GDM1 (cell line): Measurements from ENCODE around the gene ZNF76.

Source experiments
- DNase-seq: peaks from one replicate; lab custom pipeline; 2025; lab: John Stamatoyannopoulos, UW

ZNF76 gene

DNA sequence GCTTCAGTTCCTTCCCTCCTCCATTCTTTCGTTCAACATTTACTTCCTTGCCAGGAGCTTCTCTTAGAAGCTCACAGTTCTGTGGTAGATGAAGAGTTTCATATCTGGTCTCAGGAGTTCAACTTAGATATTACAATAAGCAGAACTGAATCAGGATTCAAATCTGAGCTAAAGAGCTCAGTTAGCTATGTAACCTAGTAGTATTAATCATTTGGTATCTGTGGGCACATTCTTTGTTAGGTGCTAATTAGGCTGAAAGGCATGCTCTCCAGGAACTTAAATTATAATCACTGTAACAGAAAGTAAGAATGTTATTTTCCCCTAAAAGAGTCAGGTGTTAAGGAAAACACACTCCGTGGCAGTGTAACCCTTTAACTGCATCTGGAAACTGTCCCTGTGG is 8.4 kb downstream of the ZNF76 start:
- no peak for DNase-seq

DNA sequence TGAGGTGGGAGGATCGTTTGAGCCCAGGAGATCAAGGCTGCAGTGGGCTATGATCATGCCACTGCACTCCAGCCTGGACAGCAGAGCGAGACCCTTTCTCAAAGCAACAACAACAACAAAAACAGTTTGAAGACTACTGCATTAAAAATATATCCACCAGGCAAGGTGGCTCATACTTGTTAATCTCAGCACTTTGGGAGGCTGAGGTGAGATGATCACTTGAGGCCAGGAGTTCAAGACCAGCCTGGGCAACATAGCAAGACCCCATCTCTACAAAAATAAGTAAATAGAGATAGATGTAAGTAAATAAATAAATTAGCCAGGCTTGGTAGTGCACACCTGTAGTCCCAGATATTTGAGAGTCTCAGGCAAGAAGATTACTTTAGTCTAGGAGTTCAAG is 12.5 kb downstream of the ZNF76 start:
- DNase-seq: no peak

DNA sequence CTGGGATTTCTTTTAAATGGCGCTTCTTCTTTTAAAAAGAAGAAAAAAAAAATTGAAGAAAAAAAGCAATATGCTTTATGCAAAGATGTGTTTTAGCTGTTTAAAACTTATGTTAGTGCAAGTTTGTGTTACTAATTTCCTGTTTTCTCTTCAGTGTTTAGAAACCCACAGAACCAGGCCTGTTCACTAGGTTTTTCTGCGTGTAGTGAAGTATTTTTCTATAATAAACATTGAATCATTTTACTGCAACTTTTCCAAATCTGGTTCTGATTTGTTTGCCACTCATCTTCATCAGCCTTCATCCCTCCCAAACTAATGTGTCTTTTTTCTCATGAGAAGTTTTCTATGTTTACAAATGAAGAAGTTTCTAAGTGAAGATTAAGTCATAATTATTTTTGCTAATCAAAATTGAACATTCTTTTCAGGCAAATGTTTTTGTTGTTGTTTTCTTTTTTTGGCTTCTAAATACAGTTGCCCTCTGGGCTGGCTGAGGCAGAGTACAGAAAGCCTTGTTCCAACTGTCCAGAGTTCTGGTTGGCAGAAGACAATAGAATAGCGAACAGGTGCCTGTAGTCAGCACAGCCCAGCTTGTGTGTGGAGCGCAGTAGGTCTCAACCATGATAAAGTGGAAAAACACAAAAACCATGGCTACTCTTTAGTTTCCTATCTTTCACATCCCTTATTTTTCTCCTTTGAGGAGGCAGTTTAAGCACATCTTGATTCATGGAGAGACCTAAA is 14.5 kb downstream of the ZNF76 start:
- DNase-seq: no peak

DNA sequence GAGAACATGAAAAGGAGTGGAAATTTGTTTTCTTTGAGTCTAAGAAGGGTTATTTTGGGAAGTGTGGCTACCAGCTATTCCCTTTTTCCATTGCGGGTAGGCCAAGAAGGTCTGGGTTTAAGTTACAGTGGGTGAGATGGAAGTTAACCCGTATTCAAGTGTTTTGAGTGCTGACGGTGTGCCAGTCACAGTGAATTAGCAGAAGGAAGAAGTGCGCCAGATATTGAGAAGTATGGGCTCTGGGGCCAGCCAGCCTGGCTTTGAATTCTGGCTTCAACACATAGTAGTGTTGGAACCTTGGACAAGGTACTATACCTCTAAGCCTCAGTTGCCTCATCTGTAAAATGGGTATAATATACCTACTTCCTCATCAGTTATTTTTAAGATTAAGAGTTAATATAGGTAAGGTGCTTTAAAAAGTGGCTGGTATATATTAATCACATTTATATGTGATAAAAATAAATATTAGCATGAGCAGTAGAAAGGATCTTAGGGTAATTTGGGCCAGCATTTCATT is 16.3 kb downstream of the ZNF76 start:
- no peak for DNase-seq

DNA sequence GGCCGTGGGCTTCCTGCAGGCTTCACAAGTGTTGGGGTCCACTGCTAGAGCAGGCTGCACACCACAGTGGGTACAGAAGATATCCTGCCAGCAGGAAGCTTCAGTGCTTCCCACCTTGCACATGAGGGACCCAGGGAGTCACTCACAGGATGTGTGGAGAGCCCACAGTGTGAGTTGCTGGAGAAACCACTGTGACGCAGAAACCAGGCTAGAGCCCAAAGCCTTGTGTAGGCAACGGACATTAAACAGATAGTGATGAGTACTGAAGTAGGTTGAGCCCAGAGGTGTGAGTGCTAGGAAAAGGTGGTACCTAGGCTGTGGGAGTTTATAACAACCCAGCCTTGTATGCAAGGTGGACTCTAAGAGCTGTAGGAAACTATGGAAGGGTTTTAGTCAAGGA is 19.2 kb downstream of the ZNF76 start:
- DNase-seq: no peak

DNA sequence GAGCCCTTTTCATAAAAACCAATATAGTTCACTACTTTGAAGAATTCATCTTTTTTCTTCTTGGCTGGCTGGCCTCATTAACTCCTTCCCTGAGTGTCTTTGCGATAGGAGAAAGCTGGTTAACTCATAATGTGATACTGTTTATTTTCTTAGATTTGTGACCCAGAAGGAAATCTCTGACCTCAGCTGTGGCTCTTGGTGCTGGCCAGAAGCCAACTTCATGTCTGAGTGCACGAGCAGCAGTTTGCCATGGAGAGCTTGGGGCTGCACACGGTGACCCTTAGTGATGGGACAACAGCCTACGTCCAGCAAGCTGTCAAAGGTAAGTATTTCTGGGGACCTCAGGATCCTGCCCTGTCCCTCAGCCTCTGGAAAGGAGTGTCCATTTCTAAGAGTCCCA is 21.4 kb downstream of the ZNF76 start:
- no peak for DNase-seq

DNA sequence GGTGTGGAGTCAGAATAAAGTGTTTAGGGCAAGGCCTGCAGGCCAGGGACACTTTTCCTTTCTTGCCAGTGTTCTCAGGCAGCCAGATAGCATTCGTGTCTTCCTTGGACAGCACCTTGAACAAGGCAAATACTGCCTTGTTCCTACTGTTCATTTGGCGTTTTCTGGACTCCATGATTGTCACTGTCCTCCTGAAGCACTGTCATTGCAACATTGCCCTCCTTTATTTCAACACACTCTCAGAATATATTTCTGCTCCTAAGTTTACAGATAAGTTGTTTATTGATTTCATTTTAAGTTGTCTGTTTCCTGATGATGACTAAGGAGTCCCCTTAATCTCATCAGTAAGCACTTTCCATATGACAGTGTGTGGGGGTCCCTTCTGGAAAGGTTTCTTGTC is 22.9 kb downstream of the ZNF76 start:
- DNase-seq: no peak

DNA sequence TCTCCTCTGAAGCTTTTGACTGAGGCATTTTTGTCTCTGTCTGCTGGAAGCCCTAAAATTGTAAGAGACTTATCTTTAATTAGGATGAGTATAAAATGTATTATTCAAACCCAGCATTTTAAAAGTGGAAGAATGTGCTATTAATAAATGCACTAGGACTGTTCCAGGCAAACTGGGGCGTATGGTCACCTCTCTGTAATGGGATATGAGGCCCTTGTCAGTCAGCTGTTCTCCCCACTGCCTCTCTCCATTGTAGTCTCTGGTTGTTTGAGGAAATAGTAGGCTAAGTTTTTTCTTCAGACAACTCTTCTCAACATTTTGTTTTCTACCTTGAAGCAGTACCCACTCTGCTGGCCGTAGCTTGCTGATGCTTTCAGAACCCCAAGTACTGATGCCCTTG is 23.8 kb downstream of the ZNF76 start:
- DNase-seq: no peak

DNA sequence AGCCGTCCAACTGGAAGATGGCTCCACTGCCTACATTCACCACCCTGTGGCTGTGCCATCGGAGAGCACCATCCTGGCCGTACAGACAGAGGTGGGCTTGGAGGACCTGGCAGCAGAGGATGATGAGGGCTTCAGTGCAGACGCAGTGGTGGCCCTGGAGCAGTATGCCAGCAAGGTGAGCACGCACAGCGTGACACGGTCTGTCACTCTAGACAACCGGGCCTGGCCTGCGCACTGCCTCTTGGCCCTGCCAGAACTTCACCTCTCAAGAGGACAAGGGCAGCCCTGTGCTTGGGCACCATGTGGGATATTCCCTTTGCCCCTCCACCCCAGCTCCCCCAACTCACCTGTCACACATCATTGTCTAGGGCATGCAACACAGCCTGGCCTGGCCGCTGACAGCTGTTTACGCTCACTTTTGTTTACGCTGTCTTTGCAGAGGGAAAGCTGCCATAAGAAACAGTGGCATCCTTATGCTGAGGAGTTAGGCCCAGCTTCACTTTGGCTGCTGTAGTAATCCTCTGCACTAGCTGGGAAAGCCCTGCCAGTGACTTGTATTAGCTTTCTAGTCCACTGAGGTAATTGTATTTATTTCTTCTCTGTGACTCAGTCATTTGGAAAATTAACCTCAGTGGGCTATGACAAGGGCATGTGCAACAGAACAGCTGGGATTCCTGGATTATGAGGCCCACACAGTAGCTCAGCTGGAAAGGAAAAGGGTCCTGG is 28.3 kb downstream of the ZNF76 start:
- DNase-seq: no peak

DNA sequence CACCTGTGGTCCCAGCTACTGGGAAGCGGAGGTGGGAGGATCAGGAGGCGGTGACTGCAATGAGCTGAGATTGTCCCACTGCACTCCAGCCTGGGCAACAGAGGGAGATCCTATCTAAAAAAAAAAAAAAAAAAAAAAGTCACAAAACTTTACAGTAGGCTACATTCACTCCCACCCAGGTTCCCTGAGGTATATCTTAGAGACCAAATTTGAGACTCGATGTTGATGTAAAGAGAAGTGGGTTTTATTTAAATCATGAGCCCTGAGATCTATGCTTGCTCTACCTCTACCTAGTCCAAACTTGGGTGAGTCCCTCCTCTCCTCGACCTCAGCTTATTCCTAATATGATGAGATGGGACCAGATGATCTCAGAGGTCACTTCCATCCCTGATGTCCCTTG is 29.3 kb downstream of the ZNF76 start:
- no peak for DNase-seq

DNA sequence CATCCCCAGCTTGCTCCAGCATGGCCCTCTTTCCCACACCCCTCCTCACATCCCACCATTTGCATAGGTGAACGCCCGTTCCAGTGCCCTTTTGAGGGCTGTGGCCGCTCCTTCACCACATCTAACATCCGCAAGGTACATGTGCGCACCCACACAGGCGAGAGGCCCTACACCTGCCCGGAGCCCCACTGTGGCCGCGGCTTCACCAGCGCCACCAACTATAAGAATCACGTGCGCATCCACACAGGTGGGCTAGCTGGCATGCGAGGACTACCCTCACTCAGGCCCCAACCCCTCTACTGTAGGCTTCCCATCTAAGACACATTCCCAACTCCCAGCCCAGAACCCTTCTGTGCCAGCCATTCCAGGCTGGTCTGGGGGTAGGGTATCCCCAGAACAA is 32.0 kb downstream of the ZNF76 start:
- DNase-seq: no peak

DNA sequence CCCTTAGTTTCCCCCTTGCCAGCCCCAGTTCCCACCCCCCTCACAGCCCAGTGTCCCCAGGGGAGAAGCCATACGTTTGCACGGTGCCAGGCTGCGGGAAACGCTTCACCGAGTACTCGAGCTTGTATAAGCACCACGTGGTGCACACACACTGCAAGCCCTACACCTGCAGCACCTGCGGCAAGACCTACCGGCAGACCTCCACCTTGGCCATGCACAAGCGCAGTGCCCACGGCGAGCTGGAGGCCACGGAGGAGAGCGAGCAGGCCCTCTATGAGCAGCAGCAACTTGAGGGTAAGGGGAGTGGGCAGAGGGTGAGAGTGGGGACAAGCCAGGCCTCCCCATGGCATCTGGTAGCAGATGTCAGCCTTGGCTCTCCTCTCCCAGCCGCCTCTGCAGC is 33.0 kb downstream of the ZNF76 start:
- DNase-seq: no peak

DNA sequence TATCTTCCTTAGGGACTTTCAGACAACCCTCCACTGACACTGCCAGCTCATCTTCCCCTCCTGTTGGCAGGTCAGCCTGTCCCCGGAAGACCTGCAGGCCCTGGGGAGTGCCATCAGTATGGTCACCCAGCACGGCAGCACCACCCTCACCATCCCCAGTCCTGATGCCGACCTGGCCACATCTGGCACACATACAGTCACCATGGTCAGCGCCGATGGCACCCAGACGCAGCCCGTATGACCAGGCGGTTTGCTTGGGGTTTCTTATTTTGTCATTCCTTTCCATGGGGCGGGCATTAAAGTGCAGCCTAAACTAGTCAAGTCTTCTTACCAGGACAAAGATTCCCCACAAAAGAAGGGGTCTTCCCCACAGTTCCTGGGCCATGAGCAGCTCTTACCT is 34.1 kb downstream of the ZNF76 start:
- no peak for DNase-seq

DNA sequence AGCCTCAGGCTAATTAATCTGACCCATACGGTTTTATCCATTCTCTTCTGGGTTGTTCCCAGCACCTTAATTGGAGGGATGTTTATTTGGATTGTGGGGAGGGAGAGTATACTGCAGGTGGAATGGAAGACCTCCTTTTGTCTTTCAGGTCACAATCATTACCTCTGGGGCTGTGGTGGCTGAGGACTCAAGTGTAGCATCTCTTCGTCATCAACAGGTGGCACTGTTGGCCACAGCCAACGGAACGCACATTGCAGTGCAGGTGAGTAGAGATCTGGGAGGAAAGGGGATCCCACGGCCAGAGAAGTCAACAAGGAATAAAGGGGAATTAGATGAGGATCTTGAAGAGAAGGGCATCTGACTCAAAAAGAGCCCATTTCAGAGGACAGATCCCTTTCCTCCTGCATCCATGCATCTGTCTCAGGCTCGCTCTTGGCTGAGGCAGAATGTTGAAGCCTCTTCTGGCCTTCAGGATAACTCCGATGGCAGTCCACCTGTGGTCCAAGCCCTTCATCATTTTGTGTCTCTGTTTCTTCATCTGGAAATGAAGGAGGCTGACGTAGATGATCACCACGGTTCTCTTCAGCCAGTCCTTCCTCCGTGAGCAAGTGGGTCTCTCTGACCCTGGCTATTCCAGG is 34.9 kb downstream of the ZNF76 start:
- no peak for DNase-seq

DNA sequence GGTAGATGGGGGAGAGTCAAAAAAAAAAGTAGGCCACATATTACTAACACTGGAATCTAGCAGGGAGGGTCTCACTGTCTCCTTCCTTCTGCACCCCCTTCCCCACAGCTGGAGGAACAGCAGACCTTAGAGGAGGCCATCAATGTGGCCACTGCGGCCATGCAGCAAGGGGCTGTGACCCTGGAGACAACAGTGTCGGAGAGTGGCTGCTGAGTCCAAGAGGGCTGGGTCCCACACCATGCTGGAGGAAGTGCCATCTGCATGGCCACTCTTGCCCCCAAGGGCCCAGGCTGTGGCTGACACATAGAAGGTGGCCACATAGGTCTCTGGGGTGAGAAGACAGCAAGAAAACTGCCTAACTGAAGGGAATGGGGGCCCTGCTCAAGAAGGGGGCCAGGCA is 35.5 kb downstream of the ZNF76 start:
- DNase-seq: no peak

DNA sequence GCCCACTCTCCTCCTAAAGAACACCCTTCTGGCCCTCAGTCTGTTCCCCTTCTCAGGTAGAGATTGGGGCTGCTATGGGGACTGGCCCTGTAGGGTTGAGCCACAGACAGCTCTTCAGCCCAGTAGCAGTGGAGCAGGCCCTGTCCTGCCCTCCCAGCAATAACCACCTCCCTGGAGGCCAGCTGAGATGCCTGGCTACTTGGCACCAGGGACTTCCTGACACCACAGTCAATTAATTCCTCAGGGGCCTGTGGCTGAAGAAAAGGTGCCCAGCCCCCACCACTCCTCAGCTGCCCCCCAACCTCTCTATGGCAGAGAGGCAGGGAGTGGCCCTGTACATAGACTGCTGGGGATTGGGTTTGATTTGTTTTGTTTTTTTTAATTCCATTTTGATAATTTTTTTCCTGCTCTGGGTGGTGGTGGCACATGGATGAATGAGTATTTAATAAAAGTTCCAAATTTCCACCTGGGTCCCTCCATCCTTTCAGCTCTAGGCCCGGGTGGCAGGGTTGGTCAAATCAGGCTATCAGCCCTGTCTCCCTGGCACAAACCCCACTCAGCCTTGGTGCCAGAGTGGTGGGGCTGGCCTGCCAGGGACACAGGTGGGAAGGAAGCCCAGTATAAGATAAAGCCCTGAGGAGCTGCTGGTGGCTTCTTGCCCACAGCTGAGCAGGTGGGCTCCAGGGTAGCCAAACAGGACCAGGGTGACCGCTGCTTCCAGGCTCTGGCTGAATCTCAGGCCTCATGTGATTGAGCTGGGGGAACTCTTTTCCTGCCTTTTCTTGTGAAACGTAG is 36.2 kb downstream of the ZNF76 start:
- DNase-seq: no peak

DNA sequence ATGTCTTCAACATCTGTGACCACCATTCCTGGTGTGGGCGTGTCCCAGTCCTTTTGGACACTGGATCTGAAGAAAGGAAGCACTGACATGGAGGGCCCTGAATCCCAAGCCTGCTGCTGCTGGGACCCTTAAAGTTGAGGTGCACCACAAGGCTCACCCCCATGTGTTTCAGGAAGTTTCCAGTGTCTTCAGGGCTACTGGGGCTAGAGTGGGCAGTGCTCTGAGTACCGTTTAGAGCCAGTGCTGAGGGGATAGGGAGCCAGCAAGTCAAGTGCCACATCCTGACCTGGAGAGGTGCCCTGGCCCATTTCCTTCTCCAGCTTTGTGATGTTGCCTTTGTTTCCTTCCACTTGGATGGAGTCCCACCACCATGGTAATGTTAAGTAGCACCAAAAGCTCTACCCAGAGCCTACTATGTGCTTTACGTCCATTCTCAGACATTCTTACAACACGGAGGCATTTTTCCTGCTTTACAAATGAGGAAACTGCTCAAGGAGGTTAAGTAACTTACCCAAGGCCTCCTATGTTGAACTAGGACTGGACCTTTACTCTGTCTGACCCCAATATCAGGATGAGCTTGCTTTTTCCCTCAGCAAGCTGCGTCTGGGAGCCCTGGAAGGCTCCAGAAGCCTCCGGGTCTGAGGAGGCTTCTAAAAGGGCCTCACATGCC is 37.5 kb downstream of the ZNF76 start:
- no peak for DNase-seq

DNA sequence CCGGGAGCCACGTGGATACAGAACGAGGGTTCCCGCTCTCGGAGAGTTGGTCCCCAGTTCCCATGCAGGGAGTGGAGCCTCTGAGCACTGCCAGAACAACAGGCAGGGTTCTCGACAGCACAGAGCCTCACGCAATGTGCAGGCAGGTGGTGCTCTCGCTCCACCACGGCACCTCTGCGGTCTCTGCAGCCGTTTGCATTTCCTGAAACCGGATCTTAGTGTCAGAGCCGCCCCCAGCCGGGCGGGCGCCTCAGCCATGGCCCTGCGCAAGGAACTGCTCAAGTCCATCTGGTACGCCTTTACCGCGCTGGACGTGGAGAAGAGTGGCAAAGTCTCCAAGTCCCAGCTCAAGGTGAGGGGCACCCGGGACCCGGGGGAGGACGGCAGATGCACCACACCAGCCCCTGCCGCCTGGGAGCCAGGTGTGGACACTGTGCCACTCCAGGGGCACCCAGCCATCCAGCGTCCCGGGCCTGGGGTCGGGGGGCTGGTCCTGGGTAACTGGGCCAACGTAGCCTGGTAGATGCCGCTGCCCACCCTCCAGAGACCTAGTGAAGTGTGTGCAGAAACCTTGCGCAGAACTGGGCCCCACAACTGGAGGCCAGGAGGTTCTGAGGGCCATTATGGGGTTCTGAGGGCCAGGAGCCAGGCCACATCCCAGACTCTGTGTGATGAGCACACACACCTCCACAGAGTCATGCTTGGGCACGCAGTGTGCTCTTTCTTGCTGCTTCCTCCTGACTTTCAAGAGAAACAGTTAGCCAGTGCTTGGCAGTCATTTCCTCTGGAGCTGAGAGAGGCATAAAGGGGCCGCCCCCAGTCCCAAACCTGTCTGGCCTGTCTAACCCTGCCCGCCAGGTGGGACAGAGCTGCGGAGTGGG is 38.3 kb downstream of the ZNF76 start, which contains the start of gene DEF6:
TSS of gene DEF6 (plus strand) at position 218 of the 881 bp plus-strand sequence. CDS start at position 257, 39 bp downstream.
- DNase-seq: peak; percentile 88

DNA sequence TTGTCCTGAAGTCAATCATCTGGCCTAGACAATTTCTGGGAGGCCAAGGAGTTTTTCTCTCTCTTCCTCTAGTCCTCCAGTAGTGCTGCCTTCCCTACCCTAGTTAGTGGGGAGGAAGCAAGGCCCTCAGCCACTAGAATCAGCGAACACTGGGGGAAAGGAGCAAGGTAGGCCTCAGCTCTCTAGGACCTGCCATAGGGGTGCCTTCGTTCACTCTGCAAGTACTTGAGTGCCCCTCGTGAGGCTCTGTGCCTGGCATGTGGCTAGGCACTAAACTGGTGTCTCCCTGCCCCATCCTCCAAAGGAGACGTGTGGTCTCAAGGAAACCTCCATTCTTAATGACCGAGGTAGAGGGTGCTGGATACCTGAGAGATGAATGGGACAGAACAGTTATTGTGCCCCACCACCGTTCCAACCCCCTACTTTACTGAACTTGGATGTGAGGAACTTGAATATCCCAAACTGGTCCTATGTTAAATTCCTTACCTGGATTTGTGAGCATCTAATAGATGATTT is 39.1 kb downstream of the ZNF76 start:
- DNase-seq: no peak

DNA sequence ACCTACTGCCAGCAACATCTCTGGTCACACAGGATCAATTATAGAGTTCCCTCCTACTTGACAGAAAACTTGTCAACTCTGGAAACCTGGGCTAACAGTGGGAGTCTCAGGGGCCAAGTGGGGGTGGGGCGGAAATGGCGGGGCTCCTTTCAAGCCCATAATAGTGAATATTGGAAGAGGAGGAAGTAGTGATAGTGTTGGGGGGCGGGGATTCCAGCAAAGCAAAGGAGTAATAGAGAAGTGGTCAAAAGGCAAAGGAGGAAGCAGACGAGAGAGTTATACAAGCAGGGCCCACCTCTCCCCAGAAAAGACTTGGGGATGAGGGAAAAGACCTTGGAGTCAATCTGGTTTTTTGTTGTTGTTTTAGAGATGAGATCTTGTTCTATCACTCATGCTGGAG is 40.1 kb downstream of the ZNF76 start:
- peak; percentile 69 for DNase-seq
